Smooth muscle cell (in vitro differentiated cells): ENCODE results near the gene WTAP. TPM values are rescaled to one million over a fixed set of nuclear protein-coding genes. Genes with fewer than 3 reads are reported as not detected.

ENCODE experiments used
- DNase-seq: peaks from one replicate; lab custom pipeline; 2025; ENCODE audit not compliant: unreplicated experiment; lab: John Stamatoyannopoulos, UW
- H2AFZ ChIP-seq: fragments of 200-600 bp; sonication (generic); 2 replicates; pipeline ENCODE4 v1.6.0; 2016; ENCODE audit warnings: antibody characterized with exemption, low read depth, mild to moderate bottlenecking
- H3F3A ChIP-seq: fragments of 200-600 bp; sonication (generic); 2 replicates; pipeline ENCODE4 v1.6.0; 2017; ENCODE audit warnings: antibody characterized with exemption, low read depth
- H3K27ac ChIP-seq: fragments of 200-600 bp; sonication (generic); 2 replicates; pipeline ENCODE4 v1.5.1; 2016; ENCODE audit warnings: low read depth, mild to moderate bottlenecking
- H3K27me3 ChIP-seq: fragments of 200-600 bp; sonication (generic); 2 replicates; pipeline ENCODE4 v1.6.1; 2016; ENCODE audit warnings: low read depth, mild to moderate bottlenecking
- H3K36me3 ChIP-seq: fragments of 200-600 bp; sonication (generic); 2 replicates; pipeline ENCODE4 v1.5.1; 2016; ENCODE audit warnings: low read depth
- H3K4me1 ChIP-seq: fragments of 200-600 bp; sonication (generic); 2 replicates; pipeline ENCODE4 v1.5.1; 2016; ENCODE audit warnings: low read depth
- H3K4me2 ChIP-seq: fragments of 200-600 bp; sonication (generic); 2 replicates; pipeline ENCODE4 v1.6.0; 2016; ENCODE audit warnings: mild to moderate bottlenecking
- H3K4me3 ChIP-seq: fragments of 200-600 bp; sonication (generic); 2 replicates; pipeline ENCODE4 v1.5.1; 2016; ENCODE audit warnings: mild to moderate bottlenecking
- H3K79me2 ChIP-seq: fragments of 200-600 bp; sonication (generic); 2 replicates; pipeline ENCODE4 v1.6.0; 2016; ENCODE audit warnings: low read depth, mild to moderate bottlenecking
- H3K9ac ChIP-seq: fragments of 200-600 bp; sonication (generic); 2 replicates; pipeline ENCODE4 v1.6.0; 2016; ENCODE audit warnings: low read depth
- H3K9me3 ChIP-seq: fragments of 200-600 bp; sonication (generic); replicated peaks from 2 replicates; pipeline ENCODE4 v1.5.1; 2016; ENCODE audit warnings: low read depth
- H4K20me1 ChIP-seq: fragments of 200-600 bp; sonication (generic); 2 replicates; pipeline ENCODE4 v1.6.0; 2016; ENCODE audit warnings: low read depth
- WGBS: methylation state at CpG from one replicate; pipeline ENCODE4 v1.1.7; 2016; ENCODE audit warnings: low lambda C conversion rate; 5-methylcytosine and 5-hydroxymethylcytosine counted together
- polyA plus RNA-seq: library from polyadenylated mRNA; unstranded; fragments of >200 nt; fragmentation: Nextera tagmentation; extraction: Ambion mirVana; gene quantifications from 2 replicates; pipeline ENCODE4 v1.2.1, GENCODE V29; 2016
- total RNA-seq: library from RNA; depleted of rRNA; stranded (reverse); fragments of >200 nt; gene quantifications from 2 replicates; pipeline ENCODE4 v1.2.3, GENCODE V29; 2014
- TF ChIP-seq, protein P1 (sequence below): fragments of 200-600 bp; sonication (generic); IDR thresholded peaks from 2 replicates; pipeline ENCODE4 v1.5.1; 2017; ENCODE audit warnings: borderline replicate concordance, mild to moderate bottlenecking, antibody characterized with exemption; ENCODE audit not compliant: insufficient read depth, poor library complexity, severe bottlenecking

WTAP gene
- total RNA-seq (90.2 and 94.1 TPM in 2 replicates), polyA plus RNA-seq (39.4 and 56.8 TPM in 2 replicates)

DNA sequence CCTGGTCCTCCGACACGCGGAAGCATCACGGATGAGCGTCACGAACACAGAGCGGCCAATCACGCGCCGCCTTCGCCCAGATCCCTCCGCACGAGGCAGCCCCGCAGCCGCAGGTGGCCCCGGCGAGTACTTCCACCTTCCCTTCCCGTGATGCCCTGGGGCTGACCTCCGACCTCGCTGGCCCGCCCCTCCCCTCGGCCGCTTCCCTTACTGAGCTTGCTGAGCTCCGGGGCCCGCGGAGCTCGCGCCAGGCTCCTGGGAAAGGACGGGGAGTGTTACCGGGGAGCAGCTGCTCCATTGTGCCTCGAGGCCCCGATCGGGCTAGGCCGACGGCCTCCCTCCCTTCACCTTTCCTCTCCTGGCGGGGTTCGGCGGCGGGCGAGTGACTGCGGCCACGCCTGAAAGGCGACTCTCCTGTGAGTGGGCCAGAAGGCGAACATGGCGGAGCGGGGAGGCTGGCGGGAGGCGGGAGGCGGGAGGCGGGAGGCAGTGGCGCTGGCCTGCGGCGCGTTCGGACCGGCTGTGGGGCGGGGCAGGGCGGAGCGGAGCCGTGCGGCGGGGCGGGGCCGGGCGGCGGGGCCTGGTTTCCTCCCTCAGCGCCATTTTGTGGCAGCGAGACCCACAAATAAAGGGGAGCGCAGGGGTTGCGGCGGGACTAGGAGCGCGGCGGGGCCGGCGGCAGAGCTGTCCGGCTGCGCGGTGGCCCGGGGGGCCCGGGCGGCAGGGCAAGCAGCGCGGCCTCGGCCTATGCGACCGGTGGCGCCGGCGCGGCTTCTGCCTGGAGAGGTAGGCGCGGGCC lies at the start of gene WTAP:
WTAP (plus strand) TSS at position 589 of the 799 bp plus-strand sequence. CDS start 8,760 bp downstream, outside the sequence.
- Histone ChIP-seq H2AFZ (peak within 1 kb of the TSS; percentile 99), H3K4me2 (peak within 1 kb of the TSS; percentile 98), H3K79me2 (peaks cover 88% of the 10 kb centered on the region), H3F3A (peaks cover 5% of the 10 kb centered on the region), H4K20me1 (peaks cover 40% of the 10 kb centered on the region), H3K9ac (peak within 1 kb of the TSS; percentile 98), H3K4me1 (peaks cover 25% of the 10 kb centered on the region), H3K4me3 (peak within 1 kb of the TSS; percentile 77), H3K36me3 (no peaks in the 10 kb centered on the region), H3K27me3 (no peaks in the 10 kb centered on the region), H3K27ac (peak within 1 kb of the TSS; percentile 99), H3K9me3 (no peaks in the 10 kb centered on the region)
- under 1% methylated on average over 74 of the region's 93 CpGs for WGBS
- DNase-seq: peak; percentile 89
- TF ChIP-seq, protein P1, sequence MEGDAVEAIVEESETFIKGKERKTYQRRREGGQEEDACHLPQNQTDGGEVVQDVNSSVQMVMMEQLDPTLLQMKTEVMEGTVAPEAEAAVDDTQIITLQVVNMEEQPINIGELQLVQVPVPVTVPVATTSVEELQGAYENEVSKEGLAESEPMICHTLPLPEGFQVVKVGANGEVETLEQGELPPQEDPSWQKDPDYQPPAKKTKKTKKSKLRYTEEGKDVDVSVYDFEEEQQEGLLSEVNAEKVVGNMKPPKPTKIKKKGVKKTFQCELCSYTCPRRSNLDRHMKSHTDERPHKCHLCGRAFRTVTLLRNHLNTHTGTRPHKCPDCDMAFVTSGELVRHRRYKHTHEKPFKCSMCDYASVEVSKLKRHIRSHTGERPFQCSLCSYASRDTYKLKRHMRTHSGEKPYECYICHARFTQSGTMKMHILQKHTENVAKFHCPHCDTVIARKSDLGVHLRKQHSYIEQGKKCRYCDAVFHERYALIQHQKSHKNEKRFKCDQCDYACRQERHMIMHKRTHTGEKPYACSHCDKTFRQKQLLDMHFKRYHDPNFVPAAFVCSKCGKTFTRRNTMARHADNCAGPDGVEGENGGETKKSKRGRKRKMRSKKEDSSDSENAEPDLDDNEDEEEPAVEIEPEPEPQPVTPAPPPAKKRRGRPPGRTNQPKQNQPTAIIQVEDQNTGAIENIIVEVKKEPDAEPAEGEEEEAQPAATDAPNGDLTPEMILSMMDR: no peak

DNA sequence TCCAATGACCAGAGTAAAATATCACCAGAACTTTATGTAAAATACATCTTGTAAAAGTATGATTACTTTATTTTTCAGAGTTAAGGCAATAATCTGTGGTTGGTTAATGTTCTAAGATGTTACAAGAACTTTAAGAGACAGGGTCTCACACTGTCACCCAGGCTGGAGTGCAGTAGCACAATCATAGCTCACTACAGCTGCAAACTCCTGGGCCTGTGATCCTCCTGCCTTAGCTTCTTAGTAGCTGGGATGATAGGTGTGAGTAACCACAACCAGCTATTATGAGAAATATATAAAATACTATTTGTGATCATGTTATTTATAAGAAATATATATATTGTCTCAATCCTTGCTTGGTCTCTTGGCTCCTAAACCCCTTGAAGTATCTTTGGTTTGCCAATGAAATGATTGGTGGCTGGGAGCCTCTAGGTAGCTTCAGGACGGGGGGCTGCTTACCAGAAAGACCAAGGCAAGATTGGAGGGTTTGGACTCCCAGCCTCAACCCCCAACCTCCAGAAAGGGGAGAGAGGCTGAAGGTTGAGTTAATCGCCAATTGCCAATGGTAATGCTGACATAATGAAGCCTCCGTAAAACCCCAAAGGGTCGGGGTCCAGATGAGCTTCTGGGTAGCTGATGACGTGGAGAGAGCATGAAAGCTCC lies 49.7 kb upstream of the WTAP start:
- no peak for DNase-seq
- TF ChIP-seq, protein P1: no peak
- WGBS: 99% methylated on average over 5 of the region's 5 CpGs

DNA sequence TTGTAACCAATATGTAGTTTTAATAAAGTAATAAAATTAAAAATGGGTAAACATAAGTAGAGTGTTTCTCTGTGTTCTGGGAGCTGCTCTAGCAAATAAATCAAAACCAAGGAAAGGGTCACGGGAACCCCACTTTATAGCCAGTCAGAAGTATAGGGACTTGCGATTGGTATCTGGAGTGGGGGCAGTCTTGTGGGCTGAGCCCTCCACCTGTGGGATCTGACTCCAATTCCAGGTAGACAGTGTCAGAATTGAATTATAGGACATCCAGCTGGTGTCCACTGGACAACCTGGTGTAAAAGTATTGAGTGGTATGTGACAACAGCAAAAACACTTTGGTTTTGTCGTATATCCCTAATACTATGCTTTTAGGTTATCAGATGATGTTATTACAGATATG lies 48.7 kb upstream of the WTAP start:
- H3K4me1 ChIP-seq: peaks cover 3% of the 10 kb centered on the region
- H3F3A ChIP-seq: peaks cover 6% of the 10 kb centered on the region
- no peak for DNase-seq
- H3K9ac ChIP-seq: no peak overlapping the region
- no peaks in the 10 kb centered on the region for H3K27me3 ChIP-seq
- no peak overlapping the region for H2AFZ ChIP-seq
- no peaks in the 10 kb centered on the region for H3K79me2 ChIP-seq
- WGBS: 97% methylated on average over 3 of the region's 3 CpGs
- no peaks in the 10 kb centered on the region for H4K20me1 ChIP-seq
- TF ChIP-seq, protein P1: no peak
- H3K9me3 ChIP-seq: no peaks in the 10 kb centered on the region
- H3K36me3 ChIP-seq: no peaks in the 10 kb centered on the region
- H3K27ac ChIP-seq: no peak overlapping the region
- H3K4me3 ChIP-seq: no peak overlapping the region
- no peak overlapping the region for H3K4me2 ChIP-seq

More for the DNA sequence above, 49.7 kb upstream of the WTAP start:
- Histone ChIP-seq H3K9me3 (no peaks in the 10 kb centered on the region), H4K20me1 (no peaks in the 10 kb centered on the region), H3K4me1 (peaks cover 3% of the 10 kb centered on the region), H3F3A (peaks cover 3% of the 10 kb centered on the region), H3K27me3 (no peaks in the 10 kb centered on the region), H3K27ac (no peak overlapping the region), H3K36me3 (no peaks in the 10 kb centered on the region), H3K4me3 (no peak overlapping the region), H3K79me2 (no peaks in the 10 kb centered on the region), H3K4me2 (no peak overlapping the region), H3K9ac (no peak overlapping the region), H2AFZ (no peak overlapping the region)
